ENCODE results near the gene AIG1.

AIG1 gene

DNA sequence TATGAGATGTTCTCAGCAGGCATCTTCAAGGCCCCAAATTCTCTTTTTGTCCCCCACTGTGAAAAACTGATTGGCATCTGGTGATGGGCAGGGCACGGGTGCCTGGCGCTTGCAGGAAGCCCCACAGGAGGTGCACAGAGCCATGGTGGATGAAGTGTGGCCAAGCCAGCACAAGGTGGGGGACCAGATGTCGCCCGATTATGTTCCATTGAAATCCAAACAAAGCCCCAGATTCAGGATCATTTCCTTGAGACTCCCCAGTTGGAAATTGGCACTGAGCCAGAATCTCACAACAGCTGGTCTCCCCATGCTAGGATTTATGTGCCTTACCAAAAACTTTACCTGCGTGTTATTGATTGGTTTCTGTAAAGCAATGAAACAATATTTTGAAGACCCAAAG lies 203.7 kb downstream of the AIG1 start:
- no peak overlapping the region for H3K4me3 ChIP-seq (ENCODE audit: low read depth, low read length)

DNA sequence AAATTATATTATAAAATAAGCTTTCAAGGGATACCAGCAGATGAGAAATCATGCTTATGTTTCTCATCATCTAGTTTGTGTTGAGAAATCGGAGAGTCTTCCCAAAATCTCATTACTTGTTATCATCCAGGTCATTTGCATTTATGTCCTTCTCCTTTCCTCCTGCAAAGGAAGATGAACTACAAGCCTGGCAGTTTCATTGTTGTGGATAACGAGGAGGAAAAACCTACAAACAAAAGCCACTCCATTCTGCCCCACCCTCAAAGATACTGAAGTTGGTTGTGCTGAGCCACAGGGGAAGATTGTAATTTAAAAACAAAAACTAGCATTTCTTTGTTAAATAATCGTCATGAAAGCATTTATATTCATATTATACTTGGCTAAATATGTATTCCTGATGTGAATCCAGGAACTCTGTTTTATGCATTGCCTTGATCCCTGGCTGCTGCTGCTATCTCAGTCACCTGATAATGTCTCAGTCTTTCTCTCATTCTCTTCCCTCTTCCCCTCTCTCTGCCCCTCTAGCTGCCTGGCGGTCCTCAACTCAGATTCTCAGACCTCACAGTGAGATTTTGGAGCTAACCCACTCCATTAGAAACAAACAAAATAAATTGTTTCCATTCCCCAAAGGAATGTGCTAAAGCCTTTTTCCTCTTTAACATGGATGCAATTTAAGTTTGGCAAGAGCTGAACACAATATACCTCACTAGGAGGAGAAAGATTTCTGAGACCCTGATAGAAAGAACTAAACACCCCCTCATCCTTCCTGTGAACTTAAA lies 204.5 kb downstream of the AIG1 start:
- TF ChIP-seq, protein P1, sequence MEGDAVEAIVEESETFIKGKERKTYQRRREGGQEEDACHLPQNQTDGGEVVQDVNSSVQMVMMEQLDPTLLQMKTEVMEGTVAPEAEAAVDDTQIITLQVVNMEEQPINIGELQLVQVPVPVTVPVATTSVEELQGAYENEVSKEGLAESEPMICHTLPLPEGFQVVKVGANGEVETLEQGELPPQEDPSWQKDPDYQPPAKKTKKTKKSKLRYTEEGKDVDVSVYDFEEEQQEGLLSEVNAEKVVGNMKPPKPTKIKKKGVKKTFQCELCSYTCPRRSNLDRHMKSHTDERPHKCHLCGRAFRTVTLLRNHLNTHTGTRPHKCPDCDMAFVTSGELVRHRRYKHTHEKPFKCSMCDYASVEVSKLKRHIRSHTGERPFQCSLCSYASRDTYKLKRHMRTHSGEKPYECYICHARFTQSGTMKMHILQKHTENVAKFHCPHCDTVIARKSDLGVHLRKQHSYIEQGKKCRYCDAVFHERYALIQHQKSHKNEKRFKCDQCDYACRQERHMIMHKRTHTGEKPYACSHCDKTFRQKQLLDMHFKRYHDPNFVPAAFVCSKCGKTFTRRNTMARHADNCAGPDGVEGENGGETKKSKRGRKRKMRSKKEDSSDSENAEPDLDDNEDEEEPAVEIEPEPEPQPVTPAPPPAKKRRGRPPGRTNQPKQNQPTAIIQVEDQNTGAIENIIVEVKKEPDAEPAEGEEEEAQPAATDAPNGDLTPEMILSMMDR (conservative IDR thresholded peaks at IDR 0.05; ENCODE audit: low read depth, low read length): no peak
- no peak overlapping the region for H3K4me3 ChIP-seq (ENCODE audit: low read depth, low read length)
- DNase-seq (ENCODE audit: low read depth): no peak

More for the DNA sequence above, 203.7 kb downstream of the AIG1 start:
- TF ChIP-seq, protein P1 (conservative IDR thresholded peaks at IDR 0.05; ENCODE audit: low read depth, low read length): no peak
- DNase-seq (ENCODE audit: low read depth): no peak

DNA sequence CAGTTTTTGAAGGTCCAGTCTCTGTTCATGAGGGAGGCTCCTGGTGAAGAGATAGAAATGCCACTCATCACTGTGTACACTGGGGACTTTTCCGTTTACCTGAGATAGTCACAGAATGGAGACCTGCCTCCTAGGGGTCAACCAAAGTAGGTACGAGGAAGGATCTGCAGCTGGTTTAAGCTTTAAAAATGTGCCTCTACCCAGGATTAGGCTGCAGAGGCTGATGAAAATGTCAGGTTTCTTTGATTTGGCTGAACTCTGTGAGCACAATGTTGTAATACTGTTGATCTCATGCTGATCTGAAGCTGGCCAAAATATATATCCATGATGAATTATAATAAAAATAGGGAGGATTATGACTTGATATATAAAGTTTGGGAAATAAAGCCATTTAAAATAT lies 207.1 kb downstream of the AIG1 start:
- DNase-seq (ENCODE audit: low read depth): no peak
- TF ChIP-seq, protein P1 (conservative IDR thresholded peaks at IDR 0.05; ENCODE audit: low read depth, low read length): no peak

DNA sequence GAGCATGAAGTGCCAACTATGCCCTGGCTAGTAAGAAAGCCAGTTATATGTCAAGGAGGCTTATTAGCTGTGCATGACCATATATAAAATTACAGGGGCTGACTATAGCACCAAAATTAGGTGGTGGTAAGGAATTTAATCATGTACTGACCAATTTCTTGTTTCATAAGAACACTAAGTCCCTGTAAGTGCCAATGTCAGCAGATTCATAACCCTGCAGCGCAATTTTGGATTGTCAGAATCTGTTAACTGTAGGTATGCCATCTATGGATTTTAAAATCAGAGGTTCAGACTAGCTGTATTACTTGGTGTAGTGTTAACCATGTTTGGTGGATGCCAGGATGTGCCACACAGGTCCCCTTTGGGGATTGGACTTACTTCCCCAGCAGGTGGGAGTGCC lies 207.8 kb downstream of the AIG1 start:
- TF ChIP-seq, protein P1 (conservative IDR thresholded peaks at IDR 0.05; ENCODE audit: low read depth, low read length): no peak
- H3K4me3 ChIP-seq (ENCODE audit: low read depth, low read length): no peak overlapping the region
- no peak for DNase-seq (ENCODE audit: low read depth)

More for the DNA sequence above, 207.1 kb downstream of the AIG1 start:
- no peak overlapping the region for H3K4me3 ChIP-seq (ENCODE audit: low read depth, low read length)

DNA sequence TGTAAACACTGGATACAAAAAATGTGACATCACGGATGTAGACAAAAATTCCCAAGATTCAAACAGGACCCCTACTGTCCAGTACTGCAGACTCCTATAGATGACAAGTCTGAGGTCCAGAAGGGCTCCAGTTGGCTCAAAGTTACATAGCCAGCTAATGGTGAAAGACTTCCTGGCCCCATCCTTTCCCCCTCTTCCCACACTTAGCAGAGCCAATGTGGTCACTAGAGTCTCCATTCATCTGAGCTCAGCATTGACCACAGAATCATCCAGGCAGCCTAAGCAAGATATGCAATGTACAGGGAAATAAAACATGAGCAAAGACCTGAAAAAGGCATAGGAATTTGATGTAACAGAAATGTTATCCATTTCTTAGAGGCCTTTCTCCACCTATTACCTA lies 209.3 kb downstream of the AIG1 start:
- peak; percentile 5 for DNase-seq (ENCODE audit: low read depth)
- no peak overlapping the region for H3K4me3 ChIP-seq (ENCODE audit: low read depth, low read length)
- TF ChIP-seq, protein P1 (conservative IDR thresholded peaks at IDR 0.05; ENCODE audit: low read depth, low read length): no peak

DNA sequence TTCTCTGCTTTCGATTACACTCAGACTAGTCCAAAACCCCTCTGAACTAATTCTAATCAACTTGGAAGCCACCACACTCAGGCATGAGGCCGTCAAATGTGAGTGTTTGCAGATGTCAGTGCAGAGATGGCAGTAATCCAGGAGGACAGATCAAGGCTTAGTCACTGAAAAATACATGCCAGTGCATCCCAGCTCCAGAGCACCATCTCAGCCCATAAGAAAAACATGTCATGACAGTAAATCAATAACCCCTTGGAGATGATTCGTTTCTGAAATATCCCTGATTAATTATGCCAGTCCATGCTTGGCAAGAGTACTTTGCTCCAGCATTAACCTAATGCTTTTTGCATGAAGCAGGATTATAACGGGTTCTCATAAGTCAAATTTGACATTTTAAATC lies 210.3 kb downstream of the AIG1 start:
- peak; percentile 55 for DNase-seq (ENCODE audit: low read depth)
- no peak overlapping the region for H3K4me3 ChIP-seq (ENCODE audit: low read depth, low read length)
- TF ChIP-seq, protein P1 (conservative IDR thresholded peaks at IDR 0.05; ENCODE audit: low read depth, low read length): no peak

DNA sequence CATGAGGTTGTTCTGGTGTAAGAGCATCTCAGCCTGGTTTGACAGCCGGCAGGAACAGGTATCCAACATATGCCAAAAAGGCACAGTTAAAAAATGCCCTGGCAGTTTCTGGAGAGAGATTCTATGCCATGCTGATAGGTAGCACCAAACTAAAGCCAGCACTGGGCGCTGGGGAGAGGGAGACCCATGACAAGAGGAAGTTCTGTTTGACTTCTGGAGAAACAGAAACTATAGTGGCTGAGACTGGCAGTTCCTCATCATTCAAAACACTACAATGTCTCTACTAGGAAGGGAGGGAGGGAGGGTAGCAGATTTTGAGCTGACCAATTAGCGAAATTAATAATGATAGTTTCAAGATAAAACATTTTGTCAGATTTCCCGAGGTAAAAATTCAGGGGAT lies 215.7 kb downstream of the AIG1 start:
- TF ChIP-seq, protein P1 (conservative IDR thresholded peaks at IDR 0.05; ENCODE audit: low read depth, low read length): no peak

More for the DNA sequence above, 215.7 kb downstream of the AIG1 start:
- DNase-seq (ENCODE audit: low read depth): no peak
- no peak overlapping the region for H3K4me3 ChIP-seq (ENCODE audit: low read depth, low read length)

Data from choroid plexus epithelial cell (primary cell).